K562 (cell line): ENCODE results near the gene IFNG-AS1.

Source experiments
- BCLAF1 ChIP-seq, 2 experiments: fragments of 450-650 bp in 1 of 2; IDR thresholded peaks; 2 replicates each; pipeline ENCODE4 v1.6.1; 2011 to 2017; ENCODE audit warnings: low read depth in 2 of 2, antibody characterized with exemption in 1 of 2, borderline replicate concordance in 1 of 2, low read length in 1 of 2, mild to moderate bottlenecking in 1 of 2, mixed read lengths in 1 of 2; ENCODE audit not compliant: control insufficient read depth in 1 of 2
- CBFB ChIP-seq: sonication (generic); formaldehyde crosslinking; IDR thresholded peaks from 2 replicates; pipeline ENCODE4 v1.4.0; 2020; ENCODE audit warnings: mild to moderate bottlenecking, missing genetic modification reagents
- CEBPB ChIP-seq: fragments of 450-650 bp; IDR thresholded peaks from 2 replicates; pipeline ENCODE4 v1.6.1; 2016; ENCODE audit warnings: missing genetic modification characterization, missing compliant biosample characterization
- MYC ChIP-seq, 2 experiments: fragments of 250-450 bp in 1 of 2; sonication (Bioruptor Pico) in 1 of 2; IDR thresholded peaks; 2 replicates each; pipeline versions ENCODE4 v1.5.1 to v1.6.1; 2012 to 2021; ENCODE audit warnings: low read depth in 2 of 2, borderline replicate concordance in 1 of 2, improper control_type of control experiment in 1 of 2, low read length in 1 of 2, mild to moderate bottlenecking in 1 of 2, moderate library complexity in 1 of 2
- NFIC ChIP-seq: fragments of 450-650 bp; IDR thresholded peaks from 2 replicates; pipeline ENCODE4 v1.6.1; 2017; ENCODE audit warnings: mild to moderate bottlenecking, inconsistent platforms
- NR3C1 ChIP-seq: sonication (generic); formaldehyde crosslinking; IDR thresholded peaks from 2 replicates; pipeline ENCODE4 v1.8.1; 2022; ENCODE audit warnings: missing genetic modification reagents
- U2AF1 ChIP-seq: fragments of 200-400 bp; formaldehyde crosslinking; optimal IDR thresholded peaks from 2 replicates; pipeline ENCODE3; 2017; ENCODE audit warnings: mild to moderate bottlenecking, low read depth, low read length, moderate library complexity
- UBTF ChIP-seq, 2 experiments: IDR thresholded peaks; 2 replicates each; pipeline ENCODE4 v1.6.1; 2012; ENCODE audit warnings: improper control_type of control experiment in 2 of 2, low read depth in 2 of 2, low read length in 2 of 2, borderline replicate concordance in 1 of 2
- TF ChIP-seq, protein P1 (sequence below), 3 experiments: IDR thresholded peaks in 2 of 3; conservative IDR thresholded peaks in 1 of 3; 2 replicates each; pipeline ENCODE4 v1.5.1; 2011 to 2012; ENCODE audit warnings: low read length in 3 of 3, mild to moderate bottlenecking in 3 of 3, control low read depth in 2 of 3, improper control_type of control experiment in 1 of 3, inconsistent platforms in 1 of 3, low read depth in 1 of 3, mixed read lengths in 1 of 3, moderate library complexity in 1 of 3; ENCODE audit not compliant: insufficient read depth in 2 of 3
- TF ChIP-seq, protein P2 (sequence below), 2 experiments: fragments of 450-650 bp; formaldehyde crosslinking in 1 of 2; IDR thresholded peaks; 2 replicates each; pipeline versions ENCODE4 v1.4.0 to v1.6.1; 2014 to 2020; ENCODE audit warnings: mild to moderate bottlenecking in 2 of 2, borderline replicate concordance in 1 of 2, low read depth in 1 of 2
- TF ChIP-seq, protein P3 (sequence below): fragments of 250-450 bp; sonication (Bioruptor Pico); IDR thresholded peaks from 2 replicates; pipeline ENCODE4 v1.5.1; 2021; ENCODE audit warnings: mild to moderate bottlenecking

DNA sequence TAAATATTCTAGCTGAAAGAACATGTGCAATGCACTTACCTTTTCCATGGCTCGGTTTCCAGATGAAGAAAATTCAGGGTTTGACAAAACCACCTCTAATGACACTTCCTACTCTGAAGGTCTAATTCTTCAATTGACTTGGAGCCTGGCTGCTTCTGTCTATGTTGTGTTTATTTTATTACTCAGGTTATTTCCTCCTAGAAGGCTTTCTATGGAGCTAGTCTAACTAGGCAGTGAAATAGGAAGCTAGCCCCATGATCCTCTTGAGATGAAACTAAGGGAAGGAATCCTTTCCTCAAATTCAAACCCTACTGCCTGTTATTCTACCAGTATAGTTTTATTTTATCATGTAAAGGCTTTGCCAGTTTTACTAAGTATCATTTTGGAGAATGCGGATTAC is 20.9 kb upstream of the IFNG-AS1 start:
- TF ChIP-seq, protein P1, sequence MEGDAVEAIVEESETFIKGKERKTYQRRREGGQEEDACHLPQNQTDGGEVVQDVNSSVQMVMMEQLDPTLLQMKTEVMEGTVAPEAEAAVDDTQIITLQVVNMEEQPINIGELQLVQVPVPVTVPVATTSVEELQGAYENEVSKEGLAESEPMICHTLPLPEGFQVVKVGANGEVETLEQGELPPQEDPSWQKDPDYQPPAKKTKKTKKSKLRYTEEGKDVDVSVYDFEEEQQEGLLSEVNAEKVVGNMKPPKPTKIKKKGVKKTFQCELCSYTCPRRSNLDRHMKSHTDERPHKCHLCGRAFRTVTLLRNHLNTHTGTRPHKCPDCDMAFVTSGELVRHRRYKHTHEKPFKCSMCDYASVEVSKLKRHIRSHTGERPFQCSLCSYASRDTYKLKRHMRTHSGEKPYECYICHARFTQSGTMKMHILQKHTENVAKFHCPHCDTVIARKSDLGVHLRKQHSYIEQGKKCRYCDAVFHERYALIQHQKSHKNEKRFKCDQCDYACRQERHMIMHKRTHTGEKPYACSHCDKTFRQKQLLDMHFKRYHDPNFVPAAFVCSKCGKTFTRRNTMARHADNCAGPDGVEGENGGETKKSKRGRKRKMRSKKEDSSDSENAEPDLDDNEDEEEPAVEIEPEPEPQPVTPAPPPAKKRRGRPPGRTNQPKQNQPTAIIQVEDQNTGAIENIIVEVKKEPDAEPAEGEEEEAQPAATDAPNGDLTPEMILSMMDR (IDR thresholded peaks at IDR 0.05 in 2 of 3, conservative IDR thresholded peaks at IDR 0.05 in 1 of 3; ENCODE audit: insufficient read depth in 2 of 3, low read depth in 1 of 3, low read length in 3 of 3): no peak
- TF ChIP-seq CBFB: no peak
- no peak for TF ChIP-seq NR3C1 (CRISPR knock-in tag)
- TF ChIP-seq, protein P2, sequence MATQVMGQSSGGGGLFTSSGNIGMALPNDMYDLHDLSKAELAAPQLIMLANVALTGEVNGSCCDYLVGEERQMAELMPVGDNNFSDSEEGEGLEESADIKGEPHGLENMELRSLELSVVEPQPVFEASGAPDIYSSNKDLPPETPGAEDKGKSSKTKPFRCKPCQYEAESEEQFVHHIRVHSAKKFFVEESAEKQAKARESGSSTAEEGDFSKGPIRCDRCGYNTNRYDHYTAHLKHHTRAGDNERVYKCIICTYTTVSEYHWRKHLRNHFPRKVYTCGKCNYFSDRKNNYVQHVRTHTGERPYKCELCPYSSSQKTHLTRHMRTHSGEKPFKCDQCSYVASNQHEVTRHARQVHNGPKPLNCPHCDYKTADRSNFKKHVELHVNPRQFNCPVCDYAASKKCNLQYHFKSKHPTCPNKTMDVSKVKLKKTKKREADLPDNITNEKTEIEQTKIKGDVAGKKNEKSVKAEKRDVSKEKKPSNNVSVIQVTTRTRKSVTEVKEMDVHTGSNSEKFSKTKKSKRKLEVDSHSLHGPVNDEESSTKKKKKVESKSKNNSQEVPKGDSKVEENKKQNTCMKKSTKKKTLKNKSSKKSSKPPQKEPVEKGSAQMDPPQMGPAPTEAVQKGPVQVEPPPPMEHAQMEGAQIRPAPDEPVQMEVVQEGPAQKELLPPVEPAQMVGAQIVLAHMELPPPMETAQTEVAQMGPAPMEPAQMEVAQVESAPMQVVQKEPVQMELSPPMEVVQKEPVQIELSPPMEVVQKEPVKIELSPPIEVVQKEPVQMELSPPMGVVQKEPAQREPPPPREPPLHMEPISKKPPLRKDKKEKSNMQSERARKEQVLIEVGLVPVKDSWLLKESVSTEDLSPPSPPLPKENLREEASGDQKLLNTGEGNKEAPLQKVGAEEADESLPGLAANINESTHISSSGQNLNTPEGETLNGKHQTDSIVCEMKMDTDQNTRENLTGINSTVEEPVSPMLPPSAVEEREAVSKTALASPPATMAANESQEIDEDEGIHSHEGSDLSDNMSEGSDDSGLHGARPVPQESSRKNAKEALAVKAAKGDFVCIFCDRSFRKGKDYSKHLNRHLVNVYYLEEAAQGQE (IDR thresholded peaks at IDR 0.05; ENCODE audit: borderline replicate concordance): no peak
- TF ChIP-seq, protein P2 (CRISPR knock-in tag; IDR thresholded peaks at IDR 0.05; ENCODE audit: low read depth): no peak
- TF ChIP-seq UBTF (IDR thresholded peaks at IDR 0.05; ENCODE audit: borderline replicate concordance in 1 of 2, low read depth in 2 of 2, low read length in 2 of 2): no peak
- TF ChIP-seq CEBPB (tag): no peak
- no peak for TF ChIP-seq BCLAF1 (IDR thresholded peaks at IDR 0.05; ENCODE audit: borderline replicate concordance in 1 of 2, control insufficient read depth in 1 of 2, low read depth in 2 of 2, low read length in 1 of 2)
- no peak for TF ChIP-seq NFIC
- TF ChIP-seq, protein P3, sequence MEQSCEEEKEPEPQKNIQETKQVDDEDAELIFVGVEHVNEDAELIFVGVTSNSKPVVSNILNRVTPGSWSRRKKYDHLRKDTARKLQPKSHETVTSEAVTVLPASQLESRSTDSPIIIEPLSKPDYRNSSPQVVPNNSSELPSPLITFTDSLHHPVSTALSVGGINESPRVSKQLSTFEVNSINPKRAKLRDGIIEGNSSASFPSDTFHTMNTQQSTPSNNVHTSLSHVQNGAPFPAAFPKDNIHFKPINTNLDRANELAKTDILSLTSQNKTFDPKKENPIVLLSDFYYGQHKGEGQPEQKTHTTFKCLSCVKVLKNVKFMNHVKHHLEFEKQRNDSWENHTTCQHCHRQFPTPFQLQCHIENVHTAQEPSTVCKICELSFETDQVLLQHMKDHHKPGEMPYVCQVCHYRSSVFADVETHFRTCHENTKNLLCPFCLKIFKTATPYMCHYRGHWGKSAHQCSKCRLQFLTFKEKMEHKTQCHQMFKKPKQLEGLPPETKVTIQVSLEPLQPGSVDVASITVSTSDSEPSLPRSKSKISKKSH (CRISPR knock-in tag): no peak
- TF ChIP-seq U2AF1: no peak
- no peak for TF ChIP-seq MYC (IDR thresholded peaks at IDR 0.05; ENCODE audit: low read depth, low read length)
- no peak for TF ChIP-seq MYC (CRISPR knock-in tag; IDR thresholded peaks at IDR 0.05; ENCODE audit: borderline replicate concordance, low read depth)
